Neural cell (in vitro differentiated cells): ENCODE data around the gene ANKIB1.

ENCODE experiments used
- CTCF ChIP-seq: fragments of 450-650 bp; IDR thresholded peaks from 2 replicates; pipeline ENCODE4 v1.5.1; 2014; ENCODE audit warnings: antibody characterized with exemption, mild to moderate bottlenecking, moderate library complexity; ENCODE audit not compliant: poor library complexity, severe bottlenecking
- EP300 ChIP-seq: fragments of 450-650 bp; conservative IDR thresholded peaks from 2 replicates; pipeline ENCODE4 v1.6.1; 2014; ENCODE audit warnings: antibody characterized with exemption, mild to moderate bottlenecking, moderate library complexity; ENCODE audit not compliant: poor library complexity, severe bottlenecking
- POLR2AphosphoS5 ChIP-seq: IDR thresholded peaks from 2 replicates; pipeline ENCODE4 v1.6.1; 2012

- no peak for TF ChIP-seq EP300
- TF ChIP-seq CTCF, result no peak
- no peak for TF ChIP-seq POLR2AphosphoS5
Measured at GRCh38 chr7:92304406-92304893, 58.7 kb downstream of the ANKIB1 start.
